ENCODE data around the gene B3GNT7.

GRCh38 chr2:231362555-231363184 lies 32.8 kb upstream of the B3GNT7 start:
- TF ChIP-seq EP300 (IDR thresholded peaks at IDR 0.05) = no peak
- no peak for TF ChIP-seq CTCF (IDR thresholded peaks at IDR 0.05)
